ENCODE results near the gene RBM39. TPM values are rescaled to one million over a fixed set of nuclear protein-coding genes. Genes with fewer than 3 reads are reported as not detected.
A peak's percentile ranks its signal among the peaks of the same experiment; 100 is the strongest.

RBM39 gene
- total and polyA plus RNA-seq, 2 of the 13 experiments (the other 11 are each of a cell fraction or from before 2014, with no cell fraction given), result 788 to 920 TPM

DNA sequence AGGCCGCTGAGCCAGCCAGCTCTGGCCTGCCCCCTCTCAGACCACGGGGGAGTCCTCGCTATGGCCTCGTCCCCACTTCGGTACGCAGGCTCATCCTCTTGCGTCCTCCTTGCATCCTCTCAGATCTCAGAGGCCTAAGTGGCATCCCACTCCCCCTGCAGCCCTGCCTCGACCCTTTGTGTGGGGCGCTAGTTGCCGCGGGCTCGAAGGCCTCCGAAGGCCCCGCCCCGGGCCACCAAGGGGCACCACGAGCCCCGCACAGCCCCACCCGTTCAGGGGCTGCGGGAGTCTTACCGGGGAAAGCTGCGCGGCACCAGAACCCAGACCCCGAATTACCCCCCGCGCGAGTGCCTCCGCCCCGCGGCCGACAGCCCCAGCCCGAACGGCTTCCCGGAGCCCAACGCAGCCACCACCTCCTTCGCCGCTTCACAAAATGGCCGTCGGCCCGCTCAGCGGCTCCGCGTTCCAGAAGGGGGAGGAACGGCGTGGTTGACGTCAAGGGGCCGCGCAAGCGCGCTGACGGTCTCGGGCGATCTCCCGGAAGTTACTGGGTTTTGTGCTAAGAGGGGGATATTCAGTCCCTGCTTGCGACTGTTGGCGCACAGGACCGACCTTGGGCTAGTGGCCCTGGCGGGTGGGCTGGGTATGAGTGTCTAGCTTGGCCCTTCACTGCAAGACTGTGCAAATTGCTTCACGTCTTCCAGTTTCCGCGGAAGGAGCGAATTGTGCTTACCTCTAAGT is 77.4 kb downstream of the RBM39 start, which contains the start of the genes CPNE1 and RBM12 (continued):
- TF ChIP-seq, protein P1, sequence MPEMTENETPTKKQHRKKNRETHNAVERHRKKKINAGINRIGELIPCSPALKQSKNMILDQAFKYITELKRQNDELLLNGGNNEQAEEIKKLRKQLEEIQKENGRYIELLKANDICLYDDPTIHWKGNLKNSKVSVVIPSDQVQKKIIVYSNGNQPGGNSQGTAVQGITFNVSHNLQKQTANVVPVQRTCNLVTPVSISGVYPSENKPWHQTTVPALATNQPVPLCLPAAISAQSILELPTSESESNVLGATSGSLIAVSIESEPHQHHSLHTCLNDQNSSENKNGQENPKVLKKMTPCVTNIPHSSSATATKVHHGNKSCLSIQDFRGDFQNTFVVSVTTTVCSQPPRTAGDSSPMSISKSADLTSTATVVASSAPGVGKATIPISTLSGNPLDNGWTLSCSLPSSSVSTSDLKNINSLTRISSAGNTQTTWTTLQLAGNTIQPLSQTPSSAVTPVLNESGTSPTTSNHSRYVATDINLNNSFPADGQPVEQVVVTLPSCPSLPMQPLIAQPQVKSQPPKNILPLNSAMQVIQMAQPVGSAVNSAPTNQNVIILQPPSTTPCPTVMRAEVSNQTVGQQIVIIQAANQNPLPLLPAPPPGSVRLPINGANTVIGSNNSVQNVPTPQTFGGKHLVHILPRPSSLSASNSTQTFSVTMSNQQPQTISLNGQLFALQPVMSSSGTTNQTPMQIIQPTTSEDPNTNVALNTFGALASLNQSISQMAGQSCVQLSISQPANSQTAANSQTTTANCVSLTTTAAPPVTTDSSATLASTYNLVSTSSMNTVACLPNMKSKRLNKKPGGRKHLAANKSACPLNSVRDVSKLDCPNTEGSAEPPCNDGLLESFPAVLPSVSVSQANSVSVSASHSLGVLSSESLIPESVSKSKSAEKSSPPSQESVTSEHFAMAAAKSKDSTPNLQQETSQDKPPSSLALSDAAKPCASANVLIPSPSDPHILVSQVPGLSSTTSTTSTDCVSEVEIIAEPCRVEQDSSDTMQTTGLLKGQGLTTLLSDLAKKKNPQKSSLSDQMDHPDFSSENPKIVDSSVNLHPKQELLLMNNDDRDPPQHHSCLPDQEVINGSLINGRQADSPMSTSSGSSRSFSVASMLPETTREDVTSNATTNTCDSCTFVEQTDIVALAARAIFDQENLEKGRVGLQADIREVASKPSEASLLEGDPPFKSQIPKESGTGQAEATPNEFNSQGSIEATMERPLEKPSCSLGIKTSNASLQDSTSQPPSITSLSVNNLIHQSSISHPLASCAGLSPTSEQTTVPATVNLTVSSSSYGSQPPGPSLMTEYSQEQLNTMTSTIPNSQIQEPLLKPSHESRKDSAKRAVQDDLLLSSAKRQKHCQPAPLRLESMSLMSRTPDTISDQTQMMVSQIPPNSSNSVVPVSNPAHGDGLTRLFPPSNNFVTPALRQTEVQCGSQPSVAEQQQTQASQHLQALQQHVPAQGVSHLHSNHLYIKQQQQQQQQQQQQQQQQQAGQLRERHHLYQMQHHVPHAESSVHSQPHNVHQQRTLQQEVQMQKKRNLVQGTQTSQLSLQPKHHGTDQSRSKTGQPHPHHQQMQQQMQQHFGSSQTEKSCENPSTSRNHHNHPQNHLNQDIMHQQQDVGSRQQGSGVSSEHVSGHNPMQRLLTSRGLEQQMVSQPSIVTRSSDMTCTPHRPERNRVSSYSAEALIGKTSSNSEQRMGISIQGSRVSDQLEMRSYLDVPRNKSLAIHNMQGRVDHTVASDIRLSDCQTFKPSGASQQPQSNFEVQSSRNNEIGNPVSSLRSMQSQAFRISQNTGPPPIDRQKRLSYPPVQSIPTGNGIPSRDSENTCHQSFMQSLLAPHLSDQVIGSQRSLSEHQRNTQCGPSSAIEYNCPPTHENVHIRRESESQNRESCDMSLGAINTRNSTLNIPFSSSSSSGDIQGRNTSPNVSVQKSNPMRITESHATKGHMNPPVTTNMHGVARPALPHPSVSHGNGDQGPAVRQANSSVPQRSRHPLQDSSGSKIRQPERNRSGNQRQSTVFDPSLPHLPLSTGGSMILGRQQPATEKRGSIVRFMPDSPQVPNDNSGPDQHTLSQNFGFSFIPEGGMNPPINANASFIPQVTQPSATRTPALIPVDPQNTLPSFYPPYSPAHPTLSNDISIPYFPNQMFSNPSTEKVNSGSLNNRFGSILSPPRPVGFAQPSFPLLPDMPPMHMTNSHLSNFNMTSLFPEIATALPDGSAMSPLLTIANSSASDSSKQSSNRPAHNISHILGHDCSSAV (CRISPR knock-in tag; IDR thresholded peaks at IDR 0.05; ENCODE audit: borderline replicate concordance), result peak; percentile 99
- TF ChIP-seq, protein P2, sequence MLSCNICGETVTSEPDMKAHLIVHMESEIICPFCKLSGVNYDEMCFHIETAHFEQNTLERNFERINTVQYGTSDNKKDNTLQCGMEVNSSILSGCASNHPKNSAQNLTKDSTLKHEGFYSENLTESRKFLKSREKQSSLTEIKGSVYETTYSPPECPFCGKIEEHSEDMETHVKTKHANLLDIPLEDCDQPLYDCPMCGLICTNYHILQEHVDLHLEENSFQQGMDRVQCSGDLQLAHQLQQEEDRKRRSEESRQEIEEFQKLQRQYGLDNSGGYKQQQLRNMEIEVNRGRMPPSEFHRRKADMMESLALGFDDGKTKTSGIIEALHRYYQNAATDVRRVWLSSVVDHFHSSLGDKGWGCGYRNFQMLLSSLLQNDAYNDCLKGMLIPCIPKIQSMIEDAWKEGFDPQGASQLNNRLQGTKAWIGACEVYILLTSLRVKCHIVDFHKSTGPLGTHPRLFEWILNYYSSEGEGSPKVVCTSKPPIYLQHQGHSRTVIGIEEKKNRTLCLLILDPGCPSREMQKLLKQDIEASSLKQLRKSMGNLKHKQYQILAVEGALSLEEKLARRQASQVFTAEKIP (CRISPR knock-in tag; IDR thresholded peaks at IDR 0.05; ENCODE audit: borderline replicate concordance), result no peak
- TF ChIP-seq, protein P3, sequence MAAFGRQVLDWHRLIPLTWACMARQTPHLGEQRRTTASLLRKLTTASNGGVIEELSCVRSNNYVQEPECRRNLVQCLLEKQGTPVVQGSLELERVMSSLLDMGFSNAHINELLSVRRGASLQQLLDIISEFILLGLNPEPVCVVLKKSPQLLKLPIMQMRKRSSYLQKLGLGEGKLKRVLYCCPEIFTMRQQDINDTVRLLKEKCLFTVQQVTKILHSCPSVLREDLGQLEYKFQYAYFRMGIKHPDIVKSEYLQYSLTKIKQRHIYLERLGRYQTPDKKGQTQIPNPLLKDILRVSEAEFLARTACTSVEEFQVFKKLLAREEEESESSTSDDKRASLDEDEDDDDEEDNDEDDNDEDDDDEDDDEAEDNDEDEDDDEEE (CRISPR knock-in tag; IDR thresholded peaks at IDR 0.05), result peak; percentile 18; the same call in 1 of the 2 replicates
- no peak for TF ChIP-seq SNRNP70 (IDR thresholded peaks at IDR 0.05; ENCODE audit: low read depth, low read length)
- TF ChIP-seq ZSCAN20 (CRISPR knock-in tag; IDR thresholded peaks at IDR 0.05; ENCODE audit: borderline replicate concordance), result peak; percentile 83; the same call in 1 of the 2 replicates
- TF ChIP-seq NFYC (CRISPR knock-in tag; IDR thresholded peaks at IDR 0.05), result no peak; the same call in 1 of the 2 replicates
- TF ChIP-seq ISL2 (CRISPR knock-in tag; IDR thresholded peaks at IDR 0.05), result peak; percentile 91
- TF ChIP-seq ZZZ3 (CRISPR knock-in tag; IDR thresholded peaks at IDR 0.05; ENCODE audit: borderline replicate concordance), result peak; percentile 85; the same call in 1 of the 2 replicates
- TF ChIP-seq ZNF317 (CRISPR knock-in tag; IDR thresholded peaks at IDR 0.05), result peak; percentile 88
- TF ChIP-seq PLRG1 (conservative IDR thresholded peaks at IDR 0.05), result no peak
- TF ChIP-seq, protein P4, sequence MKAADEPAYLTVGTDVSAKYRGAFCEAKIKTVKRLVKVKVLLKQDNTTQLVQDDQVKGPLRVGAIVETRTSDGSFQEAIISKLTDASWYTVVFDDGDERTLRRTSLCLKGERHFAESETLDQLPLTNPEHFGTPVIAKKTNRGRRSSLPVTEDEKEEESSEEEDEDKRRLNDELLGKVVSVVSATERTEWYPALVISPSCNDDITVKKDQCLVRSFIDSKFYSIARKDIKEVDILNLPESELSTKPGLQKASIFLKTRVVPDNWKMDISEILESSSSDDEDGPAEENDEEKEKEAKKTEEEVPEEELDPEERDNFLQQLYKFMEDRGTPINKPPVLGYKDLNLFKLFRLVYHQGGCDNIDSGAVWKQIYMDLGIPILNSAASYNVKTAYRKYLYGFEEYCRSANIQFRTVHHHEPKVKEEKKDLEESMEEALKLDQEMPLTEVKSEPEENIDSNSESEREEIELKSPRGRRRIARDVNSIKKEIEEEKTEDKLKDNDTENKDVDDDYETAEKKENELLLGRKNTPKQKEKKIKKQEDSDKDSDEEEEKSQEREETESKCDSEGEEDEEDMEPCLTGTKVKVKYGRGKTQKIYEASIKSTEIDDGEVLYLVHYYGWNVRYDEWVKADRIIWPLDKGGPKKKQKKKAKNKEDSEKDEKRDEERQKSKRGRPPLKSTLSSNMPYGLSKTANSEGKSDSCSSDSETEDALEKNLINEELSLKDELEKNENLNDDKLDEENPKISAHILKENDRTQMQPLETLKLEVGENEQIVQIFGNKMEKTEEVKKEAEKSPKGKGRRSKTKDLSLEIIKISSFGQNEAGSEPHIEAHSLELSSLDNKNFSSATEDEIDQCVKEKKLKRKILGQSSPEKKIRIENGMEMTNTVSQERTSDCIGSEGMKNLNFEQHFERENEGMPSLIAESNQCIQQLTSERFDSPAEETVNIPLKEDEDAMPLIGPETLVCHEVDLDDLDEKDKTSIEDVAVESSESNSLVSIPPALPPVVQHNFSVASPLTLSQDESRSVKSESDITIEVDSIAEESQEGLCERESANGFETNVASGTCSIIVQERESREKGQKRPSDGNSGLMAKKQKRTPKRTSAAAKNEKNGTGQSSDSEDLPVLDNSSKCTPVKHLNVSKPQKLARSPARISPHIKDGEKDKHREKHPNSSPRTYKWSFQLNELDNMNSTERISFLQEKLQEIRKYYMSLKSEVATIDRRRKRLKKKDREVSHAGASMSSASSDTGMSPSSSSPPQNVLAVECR (CRISPR knock-in tag; IDR thresholded peaks at IDR 0.05; ENCODE audit: borderline replicate concordance), result peak; percentile 97
